Esophagus muscularis mucosa (tissue), 4 donors: ENCODE results near the gene BTBD16. TPM values are rescaled to one million over a fixed set of nuclear protein-coding genes. Genes with fewer than 3 reads are reported as not detected.

ENCODE experiments used
- DNase-seq: peaks from one replicate; pipeline ENCODE4 v3.0.0-alpha.2; 2017; ENCODE audit errors: extremely low spot score
- H3K27ac ChIP-seq, 4 donors: fragments of 200-600 bp; sonication (generic); replicated peaks in 1 of 4; 1 replicate in 3 of 4; 2 replicates in 1 of 4; pipeline ENCODE4 v1.5.1; 2016 to 2019; ENCODE audit warnings: mild to moderate bottlenecking in 1 of 4
- H3K27me3 ChIP-seq, 4 donors: fragments of 200-600 bp; sonication (generic); one replicate each; pipeline versions ENCODE4 v1.5.1 to v1.6.0; 2016 to 2019
- H3K36me3 ChIP-seq, 4 donors: fragments of 200-600 bp; sonication (generic); one replicate each; pipeline ENCODE4 v1.5.1; 2016 to 2019
- H3K4me1 ChIP-seq, 4 donors: fragments of 200-600 bp; sonication (generic); one replicate each; pipeline ENCODE4 v1.5.1; 2016 to 2019
- H3K4me3 ChIP-seq, 4 donors: fragments of 200-600 bp; sonication (generic); 1 replicate in 2 of 4; 2 replicates in 2 of 4; pipeline ENCODE4 v1.5.1; 2016 to 2019; ENCODE audit warnings: mild to moderate bottlenecking in 4 of 4, moderate library complexity in 1 of 4
- H3K9me3 ChIP-seq, 4 donors: fragments of 200-600 bp; sonication (generic); 1 replicate in 3 of 4; 2 replicates in 1 of 4; pipeline ENCODE4 v1.5.1; 2016 to 2019
- CTCF ChIP-seq, 3 experiments: fragments of 200-600 bp in 2 of 3; fragments of 450-650 bp in 1 of 3; sonication (generic) in 2 of 3; IDR thresholded peaks; one replicate each; pipeline ENCODE4 v1.5.1; 2017 to 2019; ENCODE audit warnings: antibody characterized with exemption in 3 of 3, mild to moderate bottlenecking in 2 of 3, moderate library complexity in 1 of 3
- EP300 ChIP-seq: sonication (generic); formaldehyde crosslinking; IDR thresholded peaks from one replicate; pipeline ENCODE4 v1.6.1; 2017; ENCODE audit warnings: antibody characterized with exemption
- POLR2A ChIP-seq: fragments of 450-650 bp; IDR thresholded peaks from one replicate; pipeline ENCODE4 v1.6.1; 2017; ENCODE audit warnings: antibody characterized with exemption, moderate library complexity, mild to moderate bottlenecking, low read depth
- POLR2AphosphoS5 ChIP-seq, 2 donors: sonication (generic); formaldehyde crosslinking; IDR thresholded peaks; one replicate each; pipeline ENCODE4 v1.6.1; 2017; ENCODE audit warnings: antibody characterized with exemption in 2 of 2
- WGBS: methylation state at CpG from one replicate; pipeline ENCODE4 v1.1.5; 2018; 5-methylcytosine and 5-hydroxymethylcytosine counted together
- intact Hi-C: fragments of 100-400 bp; cut with DNase I; formaldehyde crosslinking; loops from one replicate; pipeline ENCODE4 v1.15.1; 2023
- total RNA-seq, 4 donors: library from RNA; depleted of rRNA; stranded (reverse); fragments of >200 nt; gene quantifications; one replicate each; pipeline versions ENCODE4 v1.1.0 to v1.2.1, GENCODE V29; 2016

Gene BTBD16
- total RNA-seq, 4 donors from 2014 or later: 0.29 TPM; not detected in 3

- Histone ChIP-seq H3K27ac (no peak overlapping the region), H3K27me3 (no peaks in the 10 kb centered on the region), H3K4me3 (no peak overlapping the region), H3K36me3 (no peaks in the 10 kb centered on the region), H3K9me3 (no peaks in the 10 kb centered on the region), H3K4me1 (peaks cover 5 to 18% (median 13%) of the 10 kb centered on the region in 4 donors)
- DNase-seq: no peak
- intact Hi-C loops: no loop called here
- WGBS: 77% methylated on average over 13 of the region's 17 CpGs
- no peak for TF ChIP-seq CTCF (IDR thresholded peaks at IDR 0.05)
- TF ChIP-seq EP300: no peak
- no peak for TF ChIP-seq POLR2A
- TF ChIP-seq POLR2AphosphoS5 (IDR thresholded peaks at IDR 0.05): no peak
These were observed 14.7 kb downstream of the BTBD16 start for GRCh38 chr10:122285506-122286444.

GRCh38 chr10:122286867-122287266, 15.8 kb downstream of the BTBD16 start:
- H3K4me1 ChIP-seq: peaks cover 5 to 18% (median 13%) of the 10 kb centered on the region in 4 donors
- intact Hi-C loops: no loop called here
- no peaks in the 10 kb centered on the region for H3K27me3 ChIP-seq
- H3K4me3 ChIP-seq: no peak overlapping the region
- peak overlapping the region in 1 of 4 donors; percentile 30 for H3K27ac ChIP-seq
- 68% methylated on average over 7 of the region's 7 CpGs for whole genome bisulfite sequencing
- H3K9me3 ChIP-seq: no peaks in the 10 kb centered on the region
- no peak for DNase-seq
- no peak for TF ChIP-seq EP300
- no peak for TF ChIP-seq CTCF (IDR thresholded peaks at IDR 0.05)
- TF ChIP-seq POLR2AphosphoS5 (IDR thresholded peaks at IDR 0.05): no peak
- TF ChIP-seq POLR2A: no peak
- no peaks in the 10 kb centered on the region for H3K36me3 ChIP-seq

GRCh38 chr10:122287570-122287969, 16.5 kb downstream of the BTBD16 start:
- no peak for DNase-seq
- Histone ChIP-seq H3K4me3 (no peak overlapping the region), H3K36me3 (no peaks in the 10 kb centered on the region), H3K27ac (peak overlapping the region in 1 of 4 donors; percentile 30), H3K4me1 (peaks cover 5 to 18% (median 13%) of the 10 kb centered on the region in 4 donors), H3K9me3 (no peaks in the 10 kb centered on the region), H3K27me3 (no peaks in the 10 kb centered on the region)
- no peak for TF ChIP-seq CTCF (IDR thresholded peaks at IDR 0.05)
- TF ChIP-seq EP300: no peak
- TF ChIP-seq POLR2A: no peak
- no peak for TF ChIP-seq POLR2AphosphoS5 (IDR thresholded peaks at IDR 0.05)
- intact Hi-C loops: no loop called here
- WGBS: 54% methylated on average over 5 of the region's 5 CpGs

- Histone ChIP-seq H3K27me3 (no peaks in the 10 kb centered on the region), H3K27ac (no peak overlapping the region), H3K4me1 (peaks cover 5 to 14% (median 13%) of the 10 kb centered on the region in 4 donors), H3K9me3 (no peaks in the 10 kb centered on the region), H3K36me3 (no peaks in the 10 kb centered on the region), H3K4me3 (no peak overlapping the region)
- 76% methylated on average over 6 of the region's 6 CpGs for WGBS
- intact Hi-C loops: no loop called here
- TF ChIP-seq EP300 (no peak), CTCF (IDR thresholded peaks at IDR 0.05) (no peak), POLR2A (no peak), POLR2AphosphoS5 (IDR thresholded peaks at IDR 0.05) (no peak)
- DNase-seq: no peak
These were observed 17.2 kb downstream of the BTBD16 start for GRCh38 chr10:122288262-122288661.
